Neutrophil (primary cell): ENCODE data around the gene AMN1.
A peak's percentile ranks its signal among the peaks of the same experiment; 100 is the strongest.

Source experiments
- H3K27ac ChIP-seq: fragments of 200-600 bp; sonication (generic); 2 replicates; pipeline ENCODE4 v1.5.1; 2016; ENCODE audit warnings: mild to moderate bottlenecking, moderate library complexity
- H3K27me3 ChIP-seq: fragments of 200-600 bp; sonication (generic); 2 replicates; pipeline ENCODE4 v1.6.0; 2016; ENCODE audit warnings: mild to moderate bottlenecking
- H3K36me3 ChIP-seq: fragments of 200-600 bp; sonication (generic); 2 replicates; pipeline ENCODE4 v1.5.1; 2017
- H3K4me1 ChIP-seq, 2 experiments: fragments of 200-600 bp in 1 of 2; sonication (generic) in 1 of 2; 1 replicate in 1 of 2; 2 replicates in 1 of 2; pipeline versions ENCODE4 v1.5.1 to v1.6.1; 2013 to 2016; ENCODE audit warnings: low read depth in 1 of 2, low read length in 1 of 2, mild to moderate bottlenecking in 1 of 2, moderate library complexity in 1 of 2; ENCODE audit not compliant: control insufficient read depth in 1 of 2, insufficient read depth in 1 of 2
- H3K4me3 ChIP-seq, 2 experiments: fragments of 200-600 bp in 1 of 2; sonication (generic) in 1 of 2; 1 replicate in 1 of 2; 2 replicates in 1 of 2; pipeline ENCODE4 v1.5.1; 2013 to 2016; ENCODE audit warnings: low read depth in 1 of 2, low read length in 1 of 2, mild to moderate bottlenecking in 1 of 2, moderate library complexity in 1 of 2
- H3K9me3 ChIP-seq: fragments of 200-600 bp; sonication (generic); 2 replicates; pipeline ENCODE4 v1.5.1; 2016
- TF ChIP-seq, protein P1 (sequence below): fragments of 200-600 bp; sonication (generic); IDR thresholded peaks from 2 replicates; pipeline ENCODE4 v1.5.1; 2016; ENCODE audit warnings: antibody characterized with exemption

Gene AMN1

DNA sequence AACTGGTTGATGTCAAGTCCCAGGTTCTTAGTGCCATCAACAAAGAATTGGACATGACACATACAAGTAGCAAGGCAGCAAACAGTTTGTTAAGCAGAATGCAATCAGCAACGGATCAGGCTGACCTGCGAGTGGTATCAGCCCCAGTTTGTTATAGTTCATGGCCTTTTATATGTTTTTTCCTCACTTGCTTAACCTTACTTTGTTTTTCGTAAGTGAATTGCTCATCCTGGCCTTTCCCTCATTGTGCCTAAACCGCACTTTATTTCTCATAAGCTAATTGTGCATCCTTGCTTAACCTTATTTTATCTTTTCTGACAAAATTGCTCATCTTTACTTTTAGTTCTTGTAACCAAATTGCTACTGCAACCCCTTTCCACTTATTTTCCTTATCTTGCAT is 65.2 kb downstream of the AMN1 start:
- no peak overlapping the region for H3K4me3 ChIP-seq
- TF ChIP-seq, protein P1, sequence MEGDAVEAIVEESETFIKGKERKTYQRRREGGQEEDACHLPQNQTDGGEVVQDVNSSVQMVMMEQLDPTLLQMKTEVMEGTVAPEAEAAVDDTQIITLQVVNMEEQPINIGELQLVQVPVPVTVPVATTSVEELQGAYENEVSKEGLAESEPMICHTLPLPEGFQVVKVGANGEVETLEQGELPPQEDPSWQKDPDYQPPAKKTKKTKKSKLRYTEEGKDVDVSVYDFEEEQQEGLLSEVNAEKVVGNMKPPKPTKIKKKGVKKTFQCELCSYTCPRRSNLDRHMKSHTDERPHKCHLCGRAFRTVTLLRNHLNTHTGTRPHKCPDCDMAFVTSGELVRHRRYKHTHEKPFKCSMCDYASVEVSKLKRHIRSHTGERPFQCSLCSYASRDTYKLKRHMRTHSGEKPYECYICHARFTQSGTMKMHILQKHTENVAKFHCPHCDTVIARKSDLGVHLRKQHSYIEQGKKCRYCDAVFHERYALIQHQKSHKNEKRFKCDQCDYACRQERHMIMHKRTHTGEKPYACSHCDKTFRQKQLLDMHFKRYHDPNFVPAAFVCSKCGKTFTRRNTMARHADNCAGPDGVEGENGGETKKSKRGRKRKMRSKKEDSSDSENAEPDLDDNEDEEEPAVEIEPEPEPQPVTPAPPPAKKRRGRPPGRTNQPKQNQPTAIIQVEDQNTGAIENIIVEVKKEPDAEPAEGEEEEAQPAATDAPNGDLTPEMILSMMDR = no peak
- H3K36me3 ChIP-seq = no peaks in the 10 kb centered on the region
- H3K27me3 ChIP-seq = no peaks in the 10 kb centered on the region
- peaks cover 5 to 10% of the 10 kb centered on the region in 2 experiments for H3K4me1 ChIP-seq
- H3K9me3 ChIP-seq = no peaks in the 10 kb centered on the region
- H3K27ac ChIP-seq = no peak overlapping the region

DNA sequence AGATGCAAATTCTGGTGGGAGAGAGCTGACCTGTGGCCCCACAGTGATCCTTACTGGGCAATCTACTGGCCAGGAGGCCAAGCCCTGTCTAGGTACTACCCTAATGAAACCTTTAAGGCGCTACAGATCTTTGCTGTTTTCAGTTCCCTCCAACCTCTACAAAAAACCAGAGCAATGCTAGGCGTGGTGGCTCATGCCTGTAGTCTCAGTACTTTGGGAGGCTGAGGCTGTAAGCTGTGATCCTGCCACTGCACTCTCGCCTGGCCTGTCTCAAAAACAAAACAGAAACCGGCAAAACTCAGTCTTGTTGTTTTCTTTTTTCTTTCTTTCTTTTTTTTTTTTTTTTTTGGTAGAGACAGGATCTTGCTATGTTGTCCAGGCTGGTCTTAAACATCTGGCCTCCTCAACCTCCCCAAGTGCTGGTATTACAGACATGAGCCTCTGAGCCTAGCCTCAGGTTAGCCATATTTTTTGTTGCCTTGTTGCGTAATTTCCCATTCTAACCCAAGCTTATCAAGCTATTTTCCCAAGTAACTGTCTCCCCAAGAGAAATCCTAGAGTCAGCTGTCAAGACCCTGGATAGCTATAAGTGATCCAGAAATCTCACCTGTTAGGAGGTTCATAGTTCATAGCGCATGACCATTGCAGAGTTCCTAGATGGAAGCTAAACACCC is 66.5 kb downstream of the AMN1 start:
- TF ChIP-seq, protein P1 = no peak
- H3K9me3 ChIP-seq = no peaks in the 10 kb centered on the region
- H3K27ac ChIP-seq = no peak overlapping the region
- H3K4me1 ChIP-seq = peaks cover 6 to 12% of the 10 kb centered on the region in 2 experiments
- H3K4me3 ChIP-seq = no peak overlapping the region
- no peaks in the 10 kb centered on the region for H3K36me3 ChIP-seq
- H3K27me3 ChIP-seq = no peaks in the 10 kb centered on the region

DNA sequence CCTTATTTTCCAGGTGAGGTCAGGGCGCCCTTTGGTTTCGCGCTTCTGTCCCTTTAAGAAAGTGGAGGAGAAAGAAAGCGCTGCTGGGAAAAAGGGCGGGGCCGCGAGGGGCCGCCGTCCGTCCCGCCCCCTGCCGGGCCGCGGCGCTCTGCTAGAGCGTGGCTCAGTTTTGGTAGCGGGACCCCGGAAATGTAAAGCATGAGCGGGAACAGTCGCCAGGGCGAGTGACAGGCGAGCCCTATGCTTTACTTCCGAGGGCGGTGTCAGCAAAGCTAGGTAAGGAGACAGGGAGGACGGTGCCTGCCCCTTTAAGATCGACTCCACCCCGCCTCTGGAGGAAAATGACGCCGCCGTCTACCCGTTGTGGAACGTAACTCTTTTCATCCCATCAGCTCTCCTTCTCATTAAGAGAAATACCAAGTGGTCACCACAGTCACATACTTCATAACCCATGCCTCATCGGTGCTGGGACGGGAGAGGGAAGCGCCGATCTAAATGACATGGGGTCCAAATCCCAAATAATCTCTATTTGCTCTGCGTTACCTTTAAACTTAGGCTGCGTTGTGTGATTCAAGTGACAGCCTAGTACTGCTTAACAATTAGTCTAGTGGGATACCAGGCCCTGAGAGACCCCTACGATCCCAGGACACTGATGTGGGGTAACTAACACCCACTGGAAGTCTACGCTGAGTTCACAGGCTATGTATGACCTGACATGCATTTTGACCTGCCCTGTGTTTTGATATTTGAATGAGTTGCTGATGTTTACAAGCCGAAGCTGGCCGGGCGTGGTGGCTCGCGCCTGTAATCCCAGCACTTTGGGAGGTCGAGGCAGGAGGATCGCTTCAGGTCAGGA is 69.5 kb downstream of the AMN1 start, which contains the start of gene ETFBKMT:
Gene ETFBKMT, plus strand, starts transcription at position 602 of the 856 bp plus-strand sequence. CDS start 2,266 bp downstream, outside the sequence.
- Histone ChIP-seq H3K27me3 (no peaks in the 10 kb centered on the region), H3K4me3 (peak within 1 kb of the TSS; percentile 73 to 74), H3K9me3 (no peaks in the 10 kb centered on the region), H3K36me3 (no peaks in the 10 kb centered on the region), H3K4me1 (peaks cover 6 to 12% of the 10 kb centered on the region in 2 experiments), H3K27ac (peak within 1 kb of the TSS; percentile 95)
- TF ChIP-seq, protein P1 = peak; percentile 71

DNA sequence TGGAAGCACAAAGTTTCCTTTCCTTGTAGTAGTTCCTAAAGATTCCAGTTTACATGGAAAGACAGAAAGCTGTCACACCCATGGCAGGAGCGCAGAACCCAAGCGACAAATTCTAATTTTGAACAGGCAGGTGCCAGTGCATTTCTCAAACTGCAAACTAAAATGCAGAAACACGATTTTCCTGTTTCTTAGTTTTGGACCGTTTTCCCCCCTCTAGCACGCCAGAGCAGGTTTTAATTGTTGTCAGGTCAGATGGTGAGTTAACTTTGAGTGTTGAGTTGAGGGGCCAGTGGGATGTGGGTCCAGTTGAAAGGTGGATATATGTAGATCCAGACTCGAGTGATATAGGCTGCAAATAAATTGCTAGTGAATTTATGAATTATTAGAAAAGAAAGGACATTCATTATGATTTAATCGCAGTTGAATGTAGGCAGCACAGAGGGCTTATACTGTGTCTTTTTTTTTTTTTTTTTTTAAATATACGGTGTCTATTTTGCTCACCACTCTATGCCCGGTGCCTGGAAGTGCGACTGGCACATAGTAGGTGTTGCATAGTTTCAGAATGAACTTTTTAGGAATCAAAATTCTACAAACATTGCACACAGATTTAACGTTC is 70.2 kb downstream of the AMN1 start:
- TF ChIP-seq, protein P1 = no peak
- Histone ChIP-seq H3K4me1 (peaks cover 6 to 12% of the 10 kb centered on the region in 2 experiments), H3K27me3 (no peaks in the 10 kb centered on the region), H3K4me3 (peak overlapping the region; percentile 73 to 74), H3K9me3 (no peaks in the 10 kb centered on the region), H3K27ac (peak overlapping the region; percentile 95), H3K36me3 (no peaks in the 10 kb centered on the region)

DNA sequence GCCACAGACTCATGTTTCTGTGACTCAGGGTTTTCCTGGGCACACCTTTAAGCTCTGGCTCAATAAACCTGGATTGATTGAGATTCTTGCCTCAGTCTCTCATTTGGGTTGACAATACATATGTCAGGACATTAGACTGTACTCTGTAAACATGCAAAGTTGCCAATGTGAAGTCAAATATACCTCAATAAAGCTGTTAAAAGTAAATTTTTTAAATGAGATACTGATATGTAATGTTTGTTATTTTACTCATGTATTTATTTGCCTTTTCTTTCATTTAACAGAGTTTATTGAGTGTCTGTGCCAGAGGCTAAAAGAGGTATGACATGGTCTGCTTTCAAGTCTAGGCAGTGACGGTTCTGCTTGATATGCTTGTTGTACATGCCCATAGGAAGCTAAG is 73.0 kb downstream of the AMN1 start:
- Histone ChIP-seq H3K36me3 (no peaks in the 10 kb centered on the region), H3K27ac (no peak overlapping the region)
- TF ChIP-seq, protein P1 = no peak

More for the DNA sequence above, 73.0 kb downstream of the AMN1 start:
- H3K9me3 ChIP-seq = no peaks in the 10 kb centered on the region
- H3K27me3 ChIP-seq = no peaks in the 10 kb centered on the region
- peaks cover 16 to 20% of the 10 kb centered on the region in 2 experiments for H3K4me1 ChIP-seq
- H3K4me3 ChIP-seq = no peak overlapping the region
